ENCODE results near the gene CAMSAP2. TPM values are rescaled to one million over a fixed set of nuclear protein-coding genes. Genes with fewer than 3 reads are reported as not detected.
A peak's percentile ranks its signal among the peaks of the same experiment; 100 is the strongest.

Gene CAMSAP2
- total and polyA plus RNA-seq, 2 experiments from 2014 or later, result 9.3 to 32.9 TPM

DNA sequence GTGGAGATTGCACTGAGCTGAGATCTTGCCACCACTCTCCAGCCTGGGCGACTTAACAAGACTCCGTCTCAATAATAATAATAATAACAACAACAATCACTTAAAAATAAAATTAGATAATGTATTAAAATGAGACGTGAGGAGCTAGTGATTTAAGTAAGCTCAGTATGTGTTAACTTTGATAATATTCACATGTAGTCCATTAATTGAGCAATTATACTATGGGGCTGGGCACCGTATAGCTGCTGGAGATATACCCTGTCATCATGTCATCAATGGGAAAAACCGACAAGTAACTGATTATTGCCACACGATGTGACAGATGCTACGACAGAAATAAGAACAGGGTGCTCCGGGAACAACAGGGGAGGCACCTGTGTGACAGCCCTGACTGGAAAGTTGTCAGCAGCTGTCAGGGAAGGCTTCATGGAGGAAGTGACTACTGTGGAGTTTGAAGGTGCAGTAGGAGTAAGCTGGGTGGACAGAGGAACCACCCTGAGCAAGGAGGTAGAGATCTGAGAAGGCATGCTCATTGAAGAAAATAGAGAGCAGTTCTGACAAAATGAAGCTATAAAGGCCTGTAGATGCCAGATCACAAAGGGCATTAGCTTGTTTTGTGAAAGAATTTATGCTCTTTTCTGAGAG, 924 bp upstream of the CAMSAP2 start:
- Histone ChIP-seq H3K27me3 (no peaks in the 10 kb centered on the region), H3K4me3 (no peak overlapping the region), H3K9me2 (replicated peaks; ENCODE audit: insufficient read depth) (no peaks in the 10 kb centered on the region), H3K79me2 (peaks cover 33% of the 10 kb centered on the region), H3K4me2 (peak overlapping the region; percentile 70), H2AFZ (peak overlapping the region; percentile 77), H4K20me1 (ENCODE audit: insufficient read depth, poor library complexity, severe bottlenecking) (peaks cover 24% of the 10 kb centered on the region), H3K27ac (peak overlapping the region; percentile 81), H3K36me3 (replicated peaks; ENCODE audit: insufficient read depth, low read depth) (no peaks in the 10 kb centered on the region), H3K4me1 (ENCODE audit: insufficient read depth) (peaks cover 13% of the 10 kb centered on the region), H3K9me3 (ENCODE audit: low read depth) (no peaks in the 10 kb centered on the region)
- no peak for DNase-seq (ENCODE audit: low spot score)
- TF ChIP-seq EZH2phosphoT487 (IDR thresholded peaks at IDR 0.05; ENCODE audit: low read depth, severe bottlenecking, unreplicated experiment), result no peak
- TF ChIP-seq, protein P1, sequence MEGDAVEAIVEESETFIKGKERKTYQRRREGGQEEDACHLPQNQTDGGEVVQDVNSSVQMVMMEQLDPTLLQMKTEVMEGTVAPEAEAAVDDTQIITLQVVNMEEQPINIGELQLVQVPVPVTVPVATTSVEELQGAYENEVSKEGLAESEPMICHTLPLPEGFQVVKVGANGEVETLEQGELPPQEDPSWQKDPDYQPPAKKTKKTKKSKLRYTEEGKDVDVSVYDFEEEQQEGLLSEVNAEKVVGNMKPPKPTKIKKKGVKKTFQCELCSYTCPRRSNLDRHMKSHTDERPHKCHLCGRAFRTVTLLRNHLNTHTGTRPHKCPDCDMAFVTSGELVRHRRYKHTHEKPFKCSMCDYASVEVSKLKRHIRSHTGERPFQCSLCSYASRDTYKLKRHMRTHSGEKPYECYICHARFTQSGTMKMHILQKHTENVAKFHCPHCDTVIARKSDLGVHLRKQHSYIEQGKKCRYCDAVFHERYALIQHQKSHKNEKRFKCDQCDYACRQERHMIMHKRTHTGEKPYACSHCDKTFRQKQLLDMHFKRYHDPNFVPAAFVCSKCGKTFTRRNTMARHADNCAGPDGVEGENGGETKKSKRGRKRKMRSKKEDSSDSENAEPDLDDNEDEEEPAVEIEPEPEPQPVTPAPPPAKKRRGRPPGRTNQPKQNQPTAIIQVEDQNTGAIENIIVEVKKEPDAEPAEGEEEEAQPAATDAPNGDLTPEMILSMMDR (IDR thresholded peaks at IDR 0.05; ENCODE audit: poor library complexity), result no peak
- 89% methylated on average over 8 of the region's 8 CpGs for WGBS (ENCODE audit: low lambda C conversion rate, missing lambda C conversion rate)

DNA sequence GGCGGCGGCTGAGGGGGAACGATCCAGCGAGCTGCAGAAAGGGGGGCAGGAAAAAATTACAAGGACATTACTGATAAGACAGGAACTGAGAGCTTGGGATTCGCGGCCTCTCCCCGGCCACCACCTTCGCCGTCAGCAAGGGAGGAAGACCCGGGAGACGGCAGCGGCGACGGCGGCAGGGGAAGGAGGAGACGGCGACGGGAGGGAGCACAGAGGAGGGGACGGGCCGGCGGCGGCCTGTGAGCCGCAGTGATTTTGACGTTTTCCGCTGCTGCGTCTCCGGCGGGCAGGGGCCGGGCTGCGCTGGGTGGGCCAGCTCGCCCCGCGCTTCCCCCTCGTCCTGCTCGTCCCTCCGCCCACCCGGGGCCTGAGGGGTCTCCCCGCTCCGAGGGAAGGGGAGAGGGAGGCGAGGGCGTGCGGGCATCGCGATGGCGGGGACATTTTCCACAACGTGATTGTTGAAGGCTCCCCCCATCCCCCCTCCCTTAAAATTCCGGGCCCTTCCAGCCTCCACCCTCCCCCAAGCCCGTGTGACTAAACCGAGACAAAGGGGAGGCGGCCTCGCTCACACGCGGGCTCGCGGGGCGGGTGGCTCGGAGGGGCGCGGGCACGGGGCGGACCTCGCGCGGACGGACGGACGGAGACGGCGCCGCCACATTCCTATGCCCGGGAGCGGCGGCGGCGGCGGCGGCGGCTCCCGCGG, 407 bp downstream of the CAMSAP2 start:
- H3K4me3 ChIP-seq, result peak overlapping the region; percentile 83
- H3K36me3 ChIP-seq (replicated peaks; ENCODE audit: insufficient read depth, low read depth), result no peaks in the 10 kb centered on the region
- no peaks in the 10 kb centered on the region for H3K9me2 ChIP-seq (replicated peaks; ENCODE audit: insufficient read depth)
- H3K4me2 ChIP-seq, result peak overlapping the region; percentile 89
- H4K20me1 ChIP-seq (ENCODE audit: insufficient read depth, poor library complexity, severe bottlenecking), result peaks cover 36% of the 10 kb centered on the region
- TF ChIP-seq EZH2phosphoT487 (IDR thresholded peaks at IDR 0.05; ENCODE audit: low read depth, severe bottlenecking, unreplicated experiment) (no peak), EZH2 (IDR thresholded peaks at IDR 0.05; ENCODE audit: borderline replicate concordance) (no peak)
- TF ChIP-seq, protein P1 (IDR thresholded peaks at IDR 0.05; ENCODE audit: poor library complexity), result no peak
- peaks cover 13% of the 10 kb centered on the region for H3K4me1 ChIP-seq (ENCODE audit: insufficient read depth)
- no peaks in the 10 kb centered on the region for H3K27me3 ChIP-seq
- peak; percentile 91 for DNase-seq (ENCODE audit: low spot score)
- H3K79me2 ChIP-seq, result peaks cover 46% of the 10 kb centered on the region
- H3K27ac ChIP-seq, result peak overlapping the region; percentile 100
- peak overlapping the region; percentile 93 for H2AFZ ChIP-seq
- 2% methylated on average over 29 of the region's 80 CpGs for WGBS (ENCODE audit: low lambda C conversion rate, missing lambda C conversion rate)
- H3K9me3 ChIP-seq (ENCODE audit: low read depth), result no peaks in the 10 kb centered on the region

DNA sequence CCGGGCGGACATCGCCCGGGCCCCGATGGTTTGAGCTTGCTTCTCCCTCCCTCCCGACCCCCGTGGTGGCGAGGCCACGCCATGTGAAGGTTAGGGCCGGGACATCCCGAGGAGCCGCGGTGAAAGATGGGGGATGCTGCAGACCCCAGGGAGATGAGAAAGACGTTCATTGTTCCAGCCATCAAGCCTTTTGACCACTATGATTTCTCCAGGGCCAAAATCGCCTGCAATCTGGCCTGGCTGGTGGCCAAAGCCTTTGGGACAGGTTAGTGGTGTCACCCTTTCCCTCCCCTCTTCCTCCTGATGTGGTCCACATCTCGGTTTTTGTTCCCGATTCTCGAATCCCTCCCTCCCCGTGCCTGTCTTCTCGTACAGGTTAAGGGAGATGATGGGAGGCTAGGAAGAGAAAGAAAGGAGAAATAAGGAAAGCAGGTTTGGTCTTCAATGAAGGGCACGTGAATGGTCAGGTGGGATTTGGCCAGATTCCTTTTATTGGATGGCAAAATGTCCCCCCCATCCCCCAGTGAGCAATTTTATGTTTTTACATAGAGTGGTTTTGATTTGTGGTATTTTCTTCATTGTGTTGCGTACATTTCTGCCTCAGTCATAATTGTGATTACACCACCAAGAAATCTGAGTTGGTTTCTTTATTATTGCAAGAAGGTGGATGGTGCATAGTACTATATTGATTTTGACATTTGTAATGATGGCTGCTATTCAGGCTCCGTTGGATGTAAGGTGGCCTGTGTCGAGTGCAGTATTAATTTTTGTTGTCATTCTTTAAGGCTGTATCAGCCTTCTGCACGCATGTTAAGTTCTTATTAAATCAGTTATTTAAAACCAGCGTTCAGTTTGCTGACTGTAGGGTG, 1.2 kb downstream of the CAMSAP2 start:
- peaks cover 42% of the 10 kb centered on the region for H4K20me1 ChIP-seq (ENCODE audit: insufficient read depth, poor library complexity, severe bottlenecking)
- H3K4me3 ChIP-seq, result peak overlapping the region; percentile 83
- H3K36me3 ChIP-seq (replicated peaks; ENCODE audit: insufficient read depth, low read depth), result no peaks in the 10 kb centered on the region
- TF ChIP-seq EZH2phosphoT487 (IDR thresholded peaks at IDR 0.05; ENCODE audit: low read depth, severe bottlenecking, unreplicated experiment), result no peak
- TF ChIP-seq, protein P1 (IDR thresholded peaks at IDR 0.05; ENCODE audit: poor library complexity), result no peak
- TF ChIP-seq EZH2 (IDR thresholded peaks at IDR 0.05; ENCODE audit: borderline replicate concordance), result no peak
- H3K4me2 ChIP-seq, result peak overlapping the region; percentile 89
- no peaks in the 10 kb centered on the region for H3K27me3 ChIP-seq
- peak; percentile 21 for DNase-seq (ENCODE audit: low spot score)
- H3K9me3 ChIP-seq (ENCODE audit: low read depth), result no peaks in the 10 kb centered on the region
- H3K9me2 ChIP-seq (replicated peaks; ENCODE audit: insufficient read depth), result no peaks in the 10 kb centered on the region
- whole genome bisulfite sequencing (ENCODE audit: low lambda C conversion rate, missing lambda C conversion rate), result 4% methylated on average over 20 of the region's 26 CpGs
- H3K27ac ChIP-seq, result peak overlapping the region; percentile 100
- peak overlapping the region; percentile 93 for H2AFZ ChIP-seq
- H3K79me2 ChIP-seq, result peaks cover 54% of the 10 kb centered on the region
- H3K4me1 ChIP-seq (ENCODE audit: insufficient read depth), result peaks cover 13% of the 10 kb centered on the region
